Uterus (tissue), 4 donors: Measurements from ENCODE around the gene OLFML2A. TPM values are rescaled to one million over a fixed set of nuclear protein-coding genes. Genes with fewer than 3 reads are reported as not detected.

ENCODE experiments used
- DNase-seq, 2 donors: peaks; one replicate each; pipeline ENCODE4 v3.0.0-alpha.2; 2019 to 2020
- H3K27ac ChIP-seq, 2 donors: fragments of 200-600 bp; sonication (generic); 1 replicate in 1 of 2; 2 replicates in 1 of 2; pipeline ENCODE4 v1.5.1; 2016 to 2018
- H3K27me3 ChIP-seq, 2 donors: fragments of 200-600 bp; sonication (generic); one replicate each; pipeline ENCODE4 v1.5.1; 2018 to 2019; ENCODE audit warnings: control low read depth in 1 of 2
- H3K36me3 ChIP-seq, 2 donors: fragments of 200-600 bp; sonication (generic); one replicate each; pipeline ENCODE4 v1.5.1; 2019; ENCODE audit warnings: control low read depth in 1 of 2
- H3K4me1 ChIP-seq, 2 donors: fragments of 200-600 bp; sonication (generic); one replicate each; pipeline ENCODE4 v1.5.1; 2018 to 2019; ENCODE audit warnings: control low read depth in 1 of 2
- H3K4me3 ChIP-seq, 2 donors: fragments of 200-600 bp; sonication (generic); 1 replicate in 1 of 2; 2 replicates in 1 of 2; pipeline ENCODE4 v1.5.1; 2018 to 2019; ENCODE audit warnings: mild to moderate bottlenecking in 1 of 2
- H3K9me3 ChIP-seq, 2 donors: fragments of 200-600 bp; sonication (generic); one replicate each; pipeline ENCODE4 v1.5.1; 2019; ENCODE audit warnings: control low read depth in 1 of 2
- CTCF ChIP-seq, 4 experiments: fragments of 200-600 bp in 2 of 4; fragments of 450-650 bp in 2 of 4; sonication (generic) in 2 of 4; IDR thresholded peaks; one replicate each; pipeline ENCODE4 v1.5.1; 2016 to 2019; ENCODE audit warnings: antibody characterized with exemption in 4 of 4, mild to moderate bottlenecking in 2 of 4, moderate library complexity in 1 of 4
- POLR2A ChIP-seq, 2 donors: fragments of 450-650 bp; IDR thresholded peaks; one replicate each; pipeline ENCODE4 v1.6.1; 2016; ENCODE audit warnings: antibody characterized with exemption in 2 of 2, mild to moderate bottlenecking in 1 of 2, moderate library complexity in 1 of 2
- intact Hi-C: fragments of 100-400 bp; cut with DNase I; formaldehyde crosslinking; loops from one replicate; pipeline ENCODE4 v1.15.1; 2023; ENCODE audit warnings: low total_unique reads
- total RNA-seq, 4 donors: library from RNA; depleted of rRNA in 3 of 4; stranded (reverse); fragments of >200 nt in 3 of 4; gene quantifications; one replicate each; pipeline versions ENCODE4 v1.1.0 to v1.2.4, GENCODE V29; 2014 to 2023
- donor health status: DM: yes; HTN: yes; CAD: no.

The OLFML2A gene
- total RNA-seq, 4 donors from 2014 or later: 21.3 to 86.5 (median 71.8) TPM

DNA sequence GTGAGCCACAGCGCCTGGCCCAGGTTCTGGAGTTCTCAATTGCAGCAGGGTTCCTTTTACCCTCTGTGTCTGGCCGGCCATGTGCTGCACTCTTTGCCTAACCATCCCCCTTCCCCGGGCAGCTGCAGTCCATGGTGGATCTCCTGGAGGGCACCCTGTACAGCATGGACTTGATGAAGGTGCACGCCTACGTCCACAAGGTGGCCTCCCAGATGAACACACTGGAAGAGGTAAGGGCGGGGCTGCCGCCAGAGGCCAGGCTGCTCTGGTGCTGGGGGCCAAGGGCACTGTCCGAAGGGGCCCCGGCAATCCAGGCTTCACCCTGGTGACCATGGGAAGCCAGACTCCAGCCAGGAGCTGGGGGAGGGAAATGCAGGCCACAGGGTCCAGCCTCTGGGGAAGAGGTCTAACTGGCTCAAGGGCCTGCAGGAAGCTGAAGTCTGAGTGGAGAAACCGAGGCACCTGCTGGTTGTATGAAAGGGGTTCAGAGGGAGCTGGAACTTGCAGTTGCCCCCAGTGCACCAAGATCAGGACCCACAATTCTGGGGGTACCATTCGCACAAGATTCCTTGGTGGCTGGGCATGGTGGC is 18.1 kb downstream of the OLFML2A start:
- Histone ChIP-seq H3K9me3 (no peaks in the 10 kb centered on the region), H3K27me3 (no peaks in the 10 kb centered on the region), H3K27ac (peak overlapping the region in 1 of 2 donors; percentile 63), H3K4me3 (no peak overlapping the region), H3K36me3 (no peaks in the 10 kb centered on the region), H3K4me1 (peaks cover 0 to 20% of the 10 kb centered on the region in 2 donors)
- intact Hi-C loops: no loop called here
- TF ChIP-seq POLR2A (IDR thresholded peaks at IDR 0.05): no peak
- no peak for TF ChIP-seq CTCF (IDR thresholded peaks at IDR 0.05)
- DNase-seq: no peak

DNA sequence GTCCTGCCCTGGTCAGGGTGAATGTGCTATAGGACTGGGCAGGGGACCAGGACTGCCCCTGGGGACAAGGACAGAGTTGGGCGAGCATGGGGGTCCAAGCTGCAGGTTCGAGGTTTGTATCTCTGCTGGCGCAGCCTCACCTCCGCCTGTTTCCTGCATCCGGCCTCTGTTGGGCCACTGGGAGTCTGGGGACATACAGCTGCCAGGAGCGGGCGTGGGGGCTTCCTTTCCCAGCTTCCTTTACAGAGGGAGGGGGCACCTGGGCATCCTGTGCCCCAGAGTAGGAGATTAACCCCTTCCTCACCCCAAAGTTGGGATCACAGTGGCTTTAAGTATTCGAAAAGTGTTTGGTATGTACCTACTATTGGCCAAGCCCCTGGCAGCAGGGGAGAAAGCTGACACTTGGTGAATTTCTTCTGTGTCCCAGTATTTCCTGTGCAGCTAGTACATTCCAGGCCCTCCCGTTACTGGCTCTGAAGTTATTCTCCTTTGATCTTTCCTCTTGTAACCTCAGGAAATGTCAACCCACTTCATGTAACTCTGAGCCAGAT is 19.0 kb downstream of the OLFML2A start:
- Histone ChIP-seq H3K36me3 (no peaks in the 10 kb centered on the region), H3K4me3 (no peak overlapping the region), H3K27ac (peak overlapping the region; percentile 62 to 63), H3K27me3 (no peaks in the 10 kb centered on the region), H3K9me3 (no peaks in the 10 kb centered on the region), H3K4me1 (peaks cover 0 to 20% of the 10 kb centered on the region in 2 donors)
- intact Hi-C loops: no loop called here
- no peak for DNase-seq
- no peak for TF ChIP-seq CTCF (IDR thresholded peaks at IDR 0.05)

DNA sequence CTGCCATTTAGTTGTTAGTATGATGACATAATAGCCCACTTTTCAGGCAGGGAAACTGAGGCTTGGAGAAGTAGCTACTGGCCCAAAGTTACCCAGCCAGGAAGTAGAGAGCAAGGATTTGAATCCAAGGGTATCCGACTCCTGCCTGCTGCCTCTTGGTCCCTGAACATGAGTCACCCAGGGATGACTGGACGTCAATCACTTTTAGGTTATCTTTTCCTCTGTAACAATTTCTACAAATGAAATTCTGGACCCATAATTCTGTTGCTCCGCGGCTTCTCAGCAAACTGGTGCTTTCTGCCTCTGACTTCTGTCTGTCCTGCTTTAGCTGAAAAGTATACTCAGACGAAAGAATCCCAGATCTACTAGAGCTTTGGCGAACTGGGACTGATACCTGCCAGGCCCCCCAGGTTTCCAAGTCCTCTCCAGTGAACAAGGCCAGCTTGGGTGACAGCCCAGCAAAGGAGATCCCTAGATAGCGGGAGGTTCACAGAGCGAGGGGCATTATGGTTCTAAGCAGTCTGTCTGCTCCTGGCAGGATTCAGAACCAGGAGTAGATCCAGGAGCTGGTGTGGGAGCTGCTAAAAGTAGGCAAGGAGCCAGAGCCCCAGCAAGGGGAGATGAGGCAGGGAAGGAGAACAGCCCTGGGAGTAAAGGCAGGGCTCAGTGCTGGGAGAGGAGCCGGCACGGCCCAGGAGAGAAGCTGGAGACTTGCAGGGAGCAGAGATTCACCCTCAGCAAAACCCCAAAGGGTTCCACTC is 20.6 kb downstream of the OLFML2A start:
- Histone ChIP-seq H3K36me3 (no peaks in the 10 kb centered on the region), H3K27ac (peak overlapping the region; percentile 62 to 63), H3K4me3 (no peak overlapping the region), H3K27me3 (no peaks in the 10 kb centered on the region), H3K4me1 (peaks cover 0 to 19% of the 10 kb centered on the region in 2 donors), H3K9me3 (no peaks in the 10 kb centered on the region)
- peak; percentile 70 to 81 for DNase-seq
- intact Hi-C loops: no loop called here
- no peak for TF ChIP-seq CTCF (IDR thresholded peaks at IDR 0.05)
- no peak for TF ChIP-seq POLR2A (IDR thresholded peaks at IDR 0.05)

- no peak overlapping the region for H3K27ac ChIP-seq
- DNase-seq: no peak
- no peaks in the 10 kb centered on the region for H3K36me3 ChIP-seq
- H3K9me3 ChIP-seq: no peaks in the 10 kb centered on the region
- no peak overlapping the region for H3K4me3 ChIP-seq
- peaks cover 0 to 6% of the 10 kb centered on the region in 2 donors for H3K4me1 ChIP-seq
- H3K27me3 ChIP-seq: no peaks in the 10 kb centered on the region
- TF ChIP-seq CTCF (IDR thresholded peaks at IDR 0.05) (no peak), POLR2A (IDR thresholded peaks at IDR 0.05) (no peak)
- intact Hi-C loops: no loop called here
These were observed 22.5 kb downstream of the OLFML2A start for GRCh38 chr9:124799274-124800006.
